NCI-H2107 treated with DMSO at 0.1 percent for 48 hours (cell line): ENCODE data around the gene TBL1X.

ENCODE experiments used
- DNase-seq: peaks from one replicate; lab custom pipeline; 2025; ENCODE audit not compliant: unreplicated experiment; lab: John Stamatoyannopoulos, UW

The TBL1X gene

DNA sequence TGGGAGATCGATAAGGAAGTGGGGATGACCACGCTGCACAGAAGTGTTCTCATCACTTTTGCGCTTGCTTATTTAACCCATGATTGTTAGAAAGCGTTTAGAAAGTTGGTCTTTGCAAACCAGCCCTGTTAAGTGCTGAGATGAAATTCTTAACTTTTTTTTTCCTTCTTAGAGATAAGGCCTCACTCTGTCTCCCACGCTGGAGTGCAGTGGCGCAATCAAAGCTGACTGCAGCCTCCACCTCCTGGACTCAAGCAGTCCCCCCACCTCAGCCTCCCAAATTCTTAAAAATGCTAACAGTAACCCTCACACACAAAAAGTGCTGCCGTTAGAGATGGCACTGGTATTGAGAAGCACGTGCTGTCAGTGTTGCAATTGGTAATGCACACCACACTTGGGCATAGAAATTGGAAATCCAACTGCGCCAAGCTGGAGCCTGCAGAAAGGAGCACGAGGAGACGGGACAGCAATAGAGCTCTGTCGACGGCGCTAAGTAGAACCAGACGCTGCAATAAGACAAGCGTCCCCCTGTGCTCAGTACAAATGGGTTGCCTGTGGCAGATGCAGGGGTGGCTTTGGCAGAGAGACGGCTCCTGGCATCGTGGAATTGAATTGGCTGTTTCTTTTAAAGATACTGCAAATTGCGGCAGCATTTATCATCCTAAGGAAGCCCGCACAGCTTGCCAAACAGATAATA, 113.4 kb downstream of the TBL1X start:
- DNase-seq, result no peak

GRCh38 chrX:9581771-9582385, 117.0 kb downstream of the TBL1X start:
- no peak for DNase-seq

DNA sequence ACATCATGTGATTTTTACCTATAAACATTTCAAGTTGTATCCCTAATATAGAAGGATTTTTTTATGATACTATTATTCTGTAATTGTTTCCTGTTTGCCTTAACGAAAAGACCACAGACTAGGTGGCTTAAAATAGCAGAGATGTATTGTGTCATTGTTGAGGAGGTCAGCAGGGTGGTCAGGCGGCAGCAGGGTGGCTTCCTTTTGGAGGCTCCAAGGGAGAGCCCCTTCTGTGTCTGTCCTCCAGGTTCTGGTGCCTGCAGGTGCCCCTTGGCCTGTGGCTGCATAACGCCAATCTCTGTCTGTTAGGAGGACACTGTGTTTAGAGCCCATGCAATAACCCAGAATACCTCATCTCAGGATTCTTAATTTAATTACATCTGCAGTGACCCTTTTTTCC, 118.1 kb downstream of the TBL1X start:
- DNase-seq, result no peak

GRCh38 chrX:9586992-9587392, 122.1 kb downstream of the TBL1X start:
- no peak for DNase-seq

- DNase-seq, result no peak
These were observed 122.8 kb downstream of the TBL1X start for GRCh38 chrX:9587642-9588041.

DNA sequence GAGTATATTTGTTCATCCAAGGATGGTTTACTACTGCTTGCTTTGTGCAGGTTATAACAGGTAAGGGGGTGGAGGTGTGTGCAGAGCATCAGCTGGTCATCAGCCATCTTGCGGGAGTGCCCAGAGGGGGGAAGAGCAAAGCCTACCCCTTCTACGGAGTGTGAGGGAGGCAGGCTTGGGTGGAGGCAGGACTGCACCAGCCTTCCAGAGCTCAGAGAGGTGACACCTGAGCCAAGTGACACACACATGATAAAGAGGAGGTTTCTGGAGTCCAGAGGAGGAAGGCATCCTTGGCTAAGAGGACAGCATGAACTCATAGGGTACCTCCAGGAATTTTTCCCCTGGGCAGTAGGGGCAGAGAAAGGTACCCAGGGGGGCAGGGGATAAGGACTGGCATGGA, 126.6 kb downstream of the TBL1X start:
- no peak for DNase-seq

DNA sequence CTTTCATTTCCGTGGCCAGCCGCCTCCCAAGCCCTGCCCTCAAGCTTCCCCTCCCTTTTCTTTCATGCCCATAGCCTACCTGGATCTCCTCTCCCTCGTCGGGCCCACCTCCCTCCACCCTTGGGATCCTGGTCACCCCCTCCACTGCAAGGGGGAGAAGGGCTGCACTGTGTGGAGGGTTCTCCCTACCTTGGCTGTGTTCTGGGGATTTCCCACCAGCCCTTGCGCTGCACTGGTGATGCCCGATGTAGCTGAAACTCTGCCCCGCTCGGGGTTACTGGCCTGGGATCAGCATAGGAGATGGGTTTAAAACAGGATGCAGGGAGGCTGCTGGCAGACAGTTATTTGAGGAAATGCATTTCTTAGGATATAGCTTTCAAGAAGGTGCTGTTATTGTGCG, 128.9 kb downstream of the TBL1X start:
- DNase-seq, result no peak

- no peak for DNase-seq
These were observed 130.3 kb downstream of the TBL1X start for GRCh38 chrX:9595174-9595573.

DNA sequence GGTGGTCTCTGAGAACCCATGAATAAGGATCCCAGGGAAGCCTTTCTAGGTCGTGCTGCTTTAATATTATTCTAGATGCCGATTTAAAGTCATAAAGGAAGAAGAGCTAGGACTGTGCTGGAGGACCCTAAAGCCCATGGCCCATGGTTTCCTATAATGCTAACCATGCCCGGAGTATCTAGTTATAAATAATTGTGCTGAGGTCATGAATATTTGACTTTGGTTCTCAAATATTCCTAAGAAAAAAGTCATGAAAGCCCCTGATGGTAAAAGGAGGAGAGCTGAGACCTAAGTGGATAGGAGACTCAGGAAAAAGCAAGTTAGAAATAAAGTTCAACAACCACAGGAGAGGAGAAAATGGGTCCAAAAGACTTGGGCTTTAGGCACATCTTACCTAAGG, 132.0 kb downstream of the TBL1X start:
- DNase-seq, result no peak

DNA sequence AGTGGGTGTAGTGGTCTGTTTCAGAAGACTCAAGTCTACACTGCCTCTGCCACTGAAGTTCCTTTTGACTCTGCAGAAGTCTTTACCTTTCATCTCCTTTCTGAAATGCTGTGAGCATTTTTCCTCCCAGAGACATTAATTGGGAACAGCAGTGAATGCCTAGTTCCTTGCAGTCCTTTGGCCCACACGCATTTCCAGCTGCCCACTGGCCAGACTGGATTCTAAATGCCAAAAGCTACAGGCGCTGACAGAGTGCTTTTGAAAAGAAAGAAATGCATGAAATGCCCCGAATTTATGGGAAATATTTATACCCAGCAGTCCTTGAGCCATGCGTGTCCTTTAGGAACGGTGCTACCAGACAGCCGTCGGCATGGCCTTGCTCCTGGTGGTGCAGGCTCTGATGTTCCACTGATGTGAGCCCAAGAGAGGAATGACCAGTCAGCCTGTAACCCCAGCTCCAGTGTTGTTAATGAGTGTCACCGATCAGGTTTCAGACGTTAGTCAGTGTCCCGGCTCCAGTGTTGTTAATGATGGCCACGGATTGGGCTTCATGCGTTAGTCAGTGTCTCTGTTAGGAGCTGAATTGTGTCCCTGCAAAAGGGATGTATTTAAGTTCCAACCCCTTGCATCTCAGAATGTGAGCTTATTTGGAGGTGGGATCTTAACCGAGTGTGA, 132.6 kb downstream of the TBL1X start:
- DNase-seq, result no peak

GRCh38 chrX:9598344-9598743, 133.5 kb downstream of the TBL1X start:
- no peak for DNase-seq

GRCh38 chrX:9604111-9604907, 139.5 kb downstream of the TBL1X start:
- no peak for DNase-seq

DNA sequence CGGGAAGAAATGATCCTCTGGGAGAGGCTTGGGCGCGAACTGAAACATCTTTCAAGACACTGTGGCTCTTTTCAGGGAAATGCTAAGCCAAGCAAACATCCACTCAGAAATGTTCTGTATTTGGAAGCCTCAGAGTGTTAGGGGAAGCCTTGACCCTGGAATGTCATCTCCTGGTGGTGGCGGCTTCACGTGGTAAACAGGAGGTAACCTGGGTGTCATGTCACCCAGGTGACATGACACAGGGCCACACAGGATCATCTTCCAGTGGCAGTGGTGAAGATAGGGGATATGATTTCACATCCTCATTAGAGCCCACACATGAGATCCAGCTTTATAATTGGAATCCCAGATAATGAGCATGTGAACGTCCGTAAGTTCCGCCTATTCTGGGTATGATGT, 140.0 kb downstream of the TBL1X start:
- DNase-seq, result no peak

GRCh38 chrX:9605484-9605883, 140.6 kb downstream of the TBL1X start:
- no peak for DNase-seq

GRCh38 chrX:9606971-9607370, 142.1 kb downstream of the TBL1X start:
- DNase-seq, result no peak

DNA sequence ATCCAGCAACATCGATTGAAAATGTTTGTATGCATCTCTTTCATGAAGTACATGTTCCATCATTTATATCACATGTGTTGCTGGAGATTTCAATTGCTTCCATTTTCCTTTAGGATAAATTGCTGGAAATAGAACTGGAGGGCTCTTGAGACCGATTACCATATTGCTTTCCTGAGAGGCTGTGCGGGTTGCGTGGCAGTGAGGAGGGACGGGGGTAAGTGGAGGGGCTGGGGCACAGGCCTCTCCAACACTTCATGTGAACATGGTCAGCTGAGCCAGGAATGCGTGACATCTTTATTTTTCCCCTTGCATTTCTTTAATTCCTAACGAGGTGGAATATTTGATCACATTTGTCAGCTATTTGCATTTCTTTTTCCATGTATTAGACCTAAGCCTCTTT, 144.6 kb downstream of the TBL1X start:
- no peak for DNase-seq

GRCh38 chrX:9609987-9610386, 145.1 kb downstream of the TBL1X start:
- DNase-seq, result no peak

DNA sequence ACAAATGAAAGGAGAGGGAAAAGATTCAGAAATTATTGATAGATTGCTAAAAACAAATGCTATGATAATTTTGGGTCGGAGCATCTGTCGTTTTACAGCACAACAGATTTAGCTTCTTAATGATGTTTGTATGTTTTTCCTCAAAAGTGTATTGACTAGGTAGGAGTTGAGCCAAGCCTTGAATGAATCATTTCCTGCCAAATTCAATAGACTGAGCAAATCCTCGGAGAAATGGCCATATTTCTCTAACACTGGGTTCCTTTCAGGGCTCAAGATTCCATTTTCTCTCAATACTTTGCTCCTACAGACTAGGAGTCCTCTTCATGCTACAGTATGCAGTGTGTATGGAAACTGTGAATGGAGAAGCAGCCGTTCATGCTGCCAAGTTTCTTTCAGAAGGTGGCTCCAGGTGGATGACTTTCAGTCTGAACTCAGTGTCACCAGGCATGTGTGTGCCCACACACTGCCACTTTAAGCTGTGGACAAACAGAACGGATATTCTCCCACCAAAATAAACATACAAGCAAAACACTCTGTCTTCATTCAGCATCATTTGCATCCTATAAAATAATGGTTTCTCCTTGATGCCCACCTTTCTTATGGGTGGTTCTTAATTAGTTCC, 146.0 kb downstream of the TBL1X start:
- DNase-seq, result peak; percentile 24

DNA sequence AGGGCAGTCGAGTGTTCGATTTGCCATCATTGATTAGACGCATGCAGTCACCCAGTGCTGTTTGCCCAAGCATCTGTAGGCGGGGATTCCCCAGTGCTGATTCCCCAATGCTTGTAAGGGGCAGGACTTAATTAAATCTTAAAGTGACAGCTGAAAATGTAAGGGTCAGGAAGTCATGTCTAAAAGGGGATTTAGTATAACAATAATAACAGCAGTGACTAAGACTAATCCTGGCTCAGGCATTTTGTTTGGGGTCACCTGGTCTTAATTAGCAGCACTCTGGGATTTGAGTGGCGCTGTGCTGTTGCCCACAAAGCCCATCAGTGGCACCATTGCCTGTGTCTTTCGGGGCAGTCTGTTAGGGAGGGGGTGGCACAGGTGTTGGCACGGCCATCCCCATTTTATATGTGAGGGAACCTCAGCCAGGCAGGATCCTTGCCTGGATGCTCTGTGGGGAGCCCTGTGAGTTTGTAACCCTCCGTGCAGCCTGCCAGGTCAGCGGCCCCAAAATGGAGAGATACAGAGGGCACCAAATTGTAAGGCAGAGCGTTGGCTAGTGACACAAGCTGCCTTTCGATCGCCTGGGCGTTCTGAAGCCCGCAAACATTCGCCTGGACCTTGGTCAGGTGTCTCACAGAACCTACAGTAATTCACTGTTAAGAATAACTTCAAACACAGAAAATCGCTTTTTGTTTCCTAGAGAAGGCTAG, 146.7 kb downstream of the TBL1X start:
- peak; percentile 43 for DNase-seq

DNA sequence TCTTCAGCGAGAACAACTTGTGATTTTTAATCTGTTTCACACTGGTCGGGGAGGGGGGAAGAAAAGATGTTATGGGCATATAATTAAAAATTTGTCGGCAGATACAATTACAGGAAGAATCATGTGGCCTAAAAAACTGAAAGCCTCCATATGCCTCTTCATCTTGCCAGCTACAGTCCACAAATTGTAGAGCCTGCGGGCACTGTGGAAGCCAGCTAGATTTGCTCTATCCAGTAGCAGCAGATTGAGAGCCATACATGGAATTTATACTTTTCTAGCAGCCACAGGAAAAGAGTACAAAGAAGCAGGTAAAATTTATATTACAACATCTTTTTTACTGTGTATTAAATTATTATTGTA, 147.3 kb downstream of the TBL1X start:
- peak; percentile 39 for DNase-seq

DNA sequence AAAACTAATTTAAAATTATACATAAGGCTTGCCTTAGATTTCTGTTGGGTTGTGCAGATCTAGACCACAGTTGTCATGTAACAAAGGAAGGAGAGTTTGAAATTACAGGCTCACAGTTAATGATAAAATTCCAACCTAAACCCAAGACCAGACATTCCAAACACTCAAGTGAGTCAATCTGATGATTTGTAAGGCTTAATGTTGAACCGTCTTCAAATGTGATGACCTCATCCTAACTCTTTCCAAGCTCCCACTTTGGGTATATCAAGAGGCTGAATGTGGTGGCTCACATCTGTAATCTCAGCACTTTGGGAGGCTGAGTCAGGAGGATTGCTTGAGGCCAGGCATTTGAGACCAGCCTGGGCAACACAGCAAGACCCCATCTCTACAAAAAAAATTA, 149.2 kb downstream of the TBL1X start:
- DNase-seq, result no peak
